Ovary (tissue), 9 donors: ENCODE data around the gene PTCRA. TPM values are rescaled to one million over a fixed set of nuclear protein-coding genes. Genes with fewer than 3 reads are reported as not detected.

Experiments
- DNase-seq, 5 donors: peaks; one replicate each; pipeline ENCODE4 v3.0.0-alpha.2; 2019 to 2020
- H3K27ac ChIP-seq, 2 donors: fragments of 200-600 bp; one replicate each; pipeline versions ENCODE4 v1.5.1 to v1.8.0; 2019 to 2022
- H3K27me3 ChIP-seq: fragments of 200-600 bp; one replicate; pipeline ENCODE4 v1.8.0; 2022
- H3K36me3 ChIP-seq: fragments of 200-600 bp; sonication (generic); one replicate; pipeline ENCODE4 v1.5.1; 2019
- H3K4me1 ChIP-seq: one replicate; pipeline ENCODE4 v1.8.1; 2013; ENCODE audit warnings: mild to moderate bottlenecking, moderate library complexity; ENCODE audit not compliant: insufficient read depth
- H3K4me3 ChIP-seq: fragments of 200-600 bp; sonication (generic); one replicate; pipeline ENCODE4 v1.5.1; 2017
- H3K9me3 ChIP-seq, 2 donors: fragments of 200-600 bp in 1 of 2; sonication (generic) in 1 of 2; one replicate each; pipeline versions ENCODE4 v1.5.1 to v1.8.1; 2013 to 2019; ENCODE audit warnings: mild to moderate bottlenecking in 1 of 2, moderate library complexity in 1 of 2
- EP300 ChIP-seq: sonication (generic); formaldehyde crosslinking; IDR thresholded peaks from one replicate; pipeline ENCODE4 v1.6.1; 2017; ENCODE audit warnings: antibody characterized with exemption
- POLR2A ChIP-seq: fragments of 450-650 bp; IDR thresholded peaks from one replicate; pipeline ENCODE4 v1.6.1; 2017; ENCODE audit warnings: antibody characterized with exemption, mild to moderate bottlenecking, moderate library complexity
- WGBS, 3 donors: extraction: QIAGEN DNeasy Blood & Tissue Kit in 1 of 3; methylation state at CpG; one replicate each; pipeline versions ENCODE4 v1.1.5 to v1.1.7; 2013 to 2017; 5-methylcytosine and 5-hydroxymethylcytosine counted together
- intact Hi-C, 4 donors: fragments of 100-400 bp; cut with DNase I; formaldehyde crosslinking; loops; one replicate each; pipeline versions ENCODE4 v1.11.0 to v1.15.1; 2022 to 2023
- polyA plus RNA-seq, 2 donors: library from polyadenylated mRNA; stranded (reverse); fragments of 200-250 nt in 1 of 2; fragments of 350-450 nt in 1 of 2; fragmentation: Illumina TruSeq in 1 of 2; extraction: RNeasy Lipid Tissue Mini Kit (QIAGEN cat#74804) in 1 of 2; gene quantifications; one replicate each; pipeline ENCODE4 v1.2.3, GENCODE V29; 2013 to 2014
- total RNA-seq, 7 donors: library from RNA; depleted of rRNA in 2 of 7; stranded (reverse); fragments of >200 nt in 2 of 7; fragmentation: NEBNext Ultra II Directional in 3 of 7; extraction: Animal tissue kit (Norgen Biotek cat#: 25700) in 3 of 7; gene quantifications; one replicate each; pipeline versions ENCODE4 v1.1.0 to v1.2.4, GENCODE V29; 2016 to 2023
- TF ChIP-seq, protein P1 (sequence below), 3 donors: fragments of 450-650 bp in 2 of 3; fragments of 200-600 bp in 1 of 3; IDR thresholded peaks; one replicate each; pipeline versions ENCODE4 v1.5.1 to v1.8.0; 2016 to 2022; ENCODE audit warnings: antibody characterized with exemption in 3 of 3, mild to moderate bottlenecking in 1 of 3
- donor health status: DM: no; HTN: no; CAD: no; lungs with moderate emphysema.
- donor health status: DM: no; HTN: no; CAD: no.
- donor health status: Bipolar disorder and iron deficiency.
- donor health status: DM: yes; HTN: yes; CAD: no.
- donor health status: DM: no; HTN: no; CAD: no.
- donor health status: DM: yes; HTN: yes; CAD: no.

PTCRA gene
- total and polyA plus RNA-seq, 9 donors, result 0.55 TPM; not detected in 8

DNA sequence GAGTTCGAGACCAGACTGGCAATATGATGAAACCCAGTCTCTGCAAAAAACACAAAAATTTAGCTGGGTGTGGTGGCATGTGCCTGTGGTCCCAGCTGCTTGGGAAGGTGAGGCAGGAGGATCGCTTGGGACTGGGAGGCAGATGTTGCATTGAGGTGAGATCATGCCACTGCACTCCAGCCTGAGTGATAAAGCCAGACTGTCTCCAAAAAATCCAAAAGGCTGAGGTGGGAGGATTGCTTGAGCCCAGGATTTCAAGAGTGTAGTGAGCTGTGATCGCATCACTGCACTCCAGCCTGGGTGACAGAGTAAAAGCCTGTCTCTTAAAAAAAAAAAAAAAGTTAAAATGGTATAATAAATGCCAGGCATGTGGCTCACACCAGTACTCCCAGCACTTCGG is 1.3 kb upstream of the PTCRA start:
- H3K4me1 ChIP-seq, result peaks cover 4% of the 10 kb centered on the region
- 69 to 72% (median 70%) methylated on average over 4 of the region's 4 CpGs for WGBS, 3 donors
- intact Hi-C loops, result loop anchor here in 1 of 4 donors (10.0 kb wide), 1 partner anchor 50 kb away; the partner anchor contains the start of gene GNMT
- no peak overlapping the region for H3K27ac ChIP-seq
- no peaks in the 10 kb centered on the region for H3K36me3 ChIP-seq
- no peak overlapping the region for H3K4me3 ChIP-seq
- no peak for TF ChIP-seq EP300
- TF ChIP-seq POLR2A, result no peak
- TF ChIP-seq, protein P1, sequence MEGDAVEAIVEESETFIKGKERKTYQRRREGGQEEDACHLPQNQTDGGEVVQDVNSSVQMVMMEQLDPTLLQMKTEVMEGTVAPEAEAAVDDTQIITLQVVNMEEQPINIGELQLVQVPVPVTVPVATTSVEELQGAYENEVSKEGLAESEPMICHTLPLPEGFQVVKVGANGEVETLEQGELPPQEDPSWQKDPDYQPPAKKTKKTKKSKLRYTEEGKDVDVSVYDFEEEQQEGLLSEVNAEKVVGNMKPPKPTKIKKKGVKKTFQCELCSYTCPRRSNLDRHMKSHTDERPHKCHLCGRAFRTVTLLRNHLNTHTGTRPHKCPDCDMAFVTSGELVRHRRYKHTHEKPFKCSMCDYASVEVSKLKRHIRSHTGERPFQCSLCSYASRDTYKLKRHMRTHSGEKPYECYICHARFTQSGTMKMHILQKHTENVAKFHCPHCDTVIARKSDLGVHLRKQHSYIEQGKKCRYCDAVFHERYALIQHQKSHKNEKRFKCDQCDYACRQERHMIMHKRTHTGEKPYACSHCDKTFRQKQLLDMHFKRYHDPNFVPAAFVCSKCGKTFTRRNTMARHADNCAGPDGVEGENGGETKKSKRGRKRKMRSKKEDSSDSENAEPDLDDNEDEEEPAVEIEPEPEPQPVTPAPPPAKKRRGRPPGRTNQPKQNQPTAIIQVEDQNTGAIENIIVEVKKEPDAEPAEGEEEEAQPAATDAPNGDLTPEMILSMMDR (IDR thresholded peaks at IDR 0.05), result no peak
- H3K9me3 ChIP-seq, result no peaks in the 10 kb centered on the region
- no peaks in the 10 kb centered on the region for H3K27me3 ChIP-seq
- no peak for DNase-seq

DNA sequence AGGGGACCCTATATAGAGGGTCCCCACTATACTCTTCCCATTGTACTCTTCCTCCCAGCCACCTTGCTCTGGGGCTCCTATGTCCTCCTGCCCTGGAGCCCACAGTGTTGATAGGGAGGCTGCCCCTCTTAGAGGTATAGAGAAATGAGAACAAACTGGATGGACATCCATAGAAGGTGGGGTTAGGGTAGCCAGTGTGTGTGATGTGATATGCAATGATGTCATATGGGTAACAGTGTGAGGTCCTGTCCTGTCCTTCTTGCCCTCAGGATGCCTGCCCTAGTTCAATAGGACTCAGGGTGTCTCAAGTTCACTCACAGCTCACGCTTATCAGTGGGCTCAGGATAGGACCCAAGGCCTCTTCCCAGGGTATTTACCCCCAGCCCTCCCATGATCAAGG is 435 bp downstream of the PTCRA start:
- no peak for TF ChIP-seq POLR2A
- TF ChIP-seq EP300, result no peak
- TF ChIP-seq, protein P1 (IDR thresholded peaks at IDR 0.05), result no peak

DNA sequence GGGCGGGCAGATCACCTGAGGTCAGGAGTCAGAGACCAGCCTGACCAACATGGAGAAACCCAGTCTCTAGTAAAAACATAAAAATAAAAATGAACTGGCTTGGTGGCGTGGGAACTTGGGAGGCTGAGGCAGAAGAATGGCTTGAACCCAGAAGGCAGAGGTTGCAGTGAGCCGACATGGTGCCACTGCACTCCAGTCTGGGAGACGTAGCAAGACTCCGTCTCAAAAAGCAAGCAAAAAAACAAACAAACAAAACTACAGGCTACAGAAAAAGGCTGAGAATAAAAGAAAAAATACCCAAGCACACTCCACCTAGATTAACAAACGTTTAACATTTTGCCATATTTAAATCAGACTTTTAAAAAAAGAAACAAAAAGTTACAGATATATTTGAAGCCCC is 5.9 kb downstream of the PTCRA start:
- H3K9me3 ChIP-seq, result no peaks in the 10 kb centered on the region
- intact Hi-C loops, result no loop called here
- no peak overlapping the region for H3K4me3 ChIP-seq
- 53 to 65% (median 54%) methylated on average over 6 of the region's 6 CpGs for WGBS, 3 donors
- no peak for TF ChIP-seq EP300
- no peak for TF ChIP-seq POLR2A
- TF ChIP-seq, protein P1 (IDR thresholded peaks at IDR 0.05), result no peak
- no peak overlapping the region for H3K27ac ChIP-seq
- no peaks in the 10 kb centered on the region for H3K27me3 ChIP-seq
- DNase-seq, result no peak
- H3K4me1 ChIP-seq, result no peaks in the 10 kb centered on the region
- no peaks in the 10 kb centered on the region for H3K36me3 ChIP-seq

More for the DNA sequence above, 435 bp downstream of the PTCRA start:
- Histone ChIP-seq H3K4me1 (peaks cover 3% of the 10 kb centered on the region), H3K9me3 (no peaks in the 10 kb centered on the region), H3K27me3 (no peaks in the 10 kb centered on the region), H3K36me3 (no peaks in the 10 kb centered on the region), H3K27ac (no peak overlapping the region), H3K4me3 (no peak overlapping the region)
- intact Hi-C loops, result loop anchor here in 2 of 4 donors (5.0 to 10.0 kb wide), 2 partner anchors 49 to 231 kb away; partner anchors contain the start of gene GNMT (in 1 of the 2)
- DNase-seq, result no peak
- WGBS, 3 donors, result 82 to 93% (median 84%) methylated on average over 1 of the region's 1 CpG

DNA sequence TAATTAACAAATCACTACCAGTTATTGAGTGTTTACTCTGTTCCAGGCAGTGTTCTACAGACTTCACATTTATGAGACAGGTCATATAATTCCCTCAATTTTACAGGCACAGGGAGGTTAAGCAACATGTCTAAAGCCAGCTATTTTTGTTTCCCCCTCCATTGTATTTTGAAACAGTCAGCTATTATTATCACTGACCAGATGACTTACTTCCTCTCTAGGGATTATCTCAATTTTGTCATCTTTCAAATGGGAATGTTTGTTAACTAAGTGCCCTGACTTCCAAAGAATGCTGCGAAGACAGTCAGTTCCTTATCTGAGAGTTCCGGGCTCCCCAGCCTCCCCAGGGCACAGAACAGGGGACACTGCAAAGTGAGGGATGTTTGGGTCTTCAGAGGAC is 7.8 kb downstream of the PTCRA start:
- WGBS, 3 donors, result 67 to 77% (median 70%) methylated on average over 2 of the region's 2 CpGs
- no peaks in the 10 kb centered on the region for H3K9me3 ChIP-seq
- intact Hi-C loops, result no loop called here
- no peak overlapping the region for H3K27ac ChIP-seq
- no peaks in the 10 kb centered on the region for H3K36me3 ChIP-seq
- no peaks in the 10 kb centered on the region for H3K27me3 ChIP-seq
- DNase-seq, result no peak
- H3K4me1 ChIP-seq, result peaks cover 2% of the 10 kb centered on the region
- TF ChIP-seq POLR2A (no peak), EP300 (no peak)
- TF ChIP-seq, protein P1 (IDR thresholded peaks at IDR 0.05), result no peak
- H3K4me3 ChIP-seq, result no peak overlapping the region
